ENCODE results near the gene DSC3. TPM values are rescaled to one million over a fixed set of nuclear protein-coding genes. Genes with fewer than 3 reads are reported as not detected.
"Not testable (repeated sequence)": the region's sequence is repeated elsewhere in the genome, so short reads cannot be mapped to it uniquely, and the experiment has no call there.

The DSC3 gene
- total RNA-seq, 1 experiment from 2014 or later: 0.61 TPM

- H3K79me2 ChIP-seq (ENCODE audit: insufficient read depth, low read length): no peaks in the 10 kb centered on the region
- no peak overlapping the region for H3T11ph ChIP-seq (ENCODE audit: low read length)
- H4K91ac ChIP-seq (ENCODE audit: insufficient read length, low read depth, low read length): no peak overlapping the region
- Mint-ChIP-seq H3K9me3 (peaks cover 0 to 2% of the 10 kb centered on the region in 2 experiments; a peak in 2 of 5 replicates), H3K27me3 (ENCODE audit: low read depth) (peaks cover 64% of the 10 kb centered on the region), H3K27ac (no peak overlapping the region), H3K4me1 (peaks cover 25 to 28% of the 10 kb centered on the region in 2 experiments), H3K4me3 (no peak overlapping the region), H3K36me3 (ENCODE audit: insufficient read depth in 1 of 3, low read depth in 3 of 3) (no peaks in the 10 kb centered on the region; a peak in 1 of 7 replicates)
- no peak overlapping the region for H2BK12ac ChIP-seq (ENCODE audit: insufficient read length, low read depth, low read length)
- no peak for TF ChIP-seq CTCF (conservative IDR thresholded peaks at IDR 0.05)
- no peak overlapping the region for H3K56ac ChIP-seq (ENCODE audit: insufficient read length, low read depth, low read length)
- DNase-seq: no peak
- H3K18ac ChIP-seq (ENCODE audit: insufficient read length, low read depth, low read length): no peak overlapping the region
- no peak overlapping the region for H2BK20ac ChIP-seq (ENCODE audit: low read depth, low read length, poor library complexity, severe bottlenecking)
- H3K4me2 ChIP-seq (ENCODE audit: insufficient read depth, insufficient read length, low read length): no peak overlapping the region
- no peaks in the 10 kb centered on the region for H3K79me1 ChIP-seq (ENCODE audit: insufficient read depth, low read depth, low read length, poor library complexity, severe bottlenecking)
- no peak overlapping the region for H4K5ac ChIP-seq (ENCODE audit: insufficient read length, low read depth, low read length)
- H3K9me3 ChIP-seq (ENCODE audit: control insufficient read depth, low read depth, low read length): no peaks in the 10 kb centered on the region
- H2BK5ac ChIP-seq (ENCODE audit: insufficient read length, low read length): no peak overlapping the region
- no peak overlapping the region for H2BK120ac ChIP-seq (ENCODE audit: low read depth, low read length, poor library complexity, severe bottlenecking)
- peaks cover 23% of the 10 kb centered on the region for H3K23me2 ChIP-seq (ENCODE audit: insufficient read length, low read depth, low read length, poor library complexity, severe bottlenecking)
- no peak overlapping the region for H3K27ac ChIP-seq (ENCODE audit: insufficient read length, low read depth, low read length)
- no peak overlapping the region for H3K14ac ChIP-seq (ENCODE audit: insufficient read depth, low read length)
- H3K4ac ChIP-seq (ENCODE audit: low read depth, low read length): no peak overlapping the region
- no peak overlapping the region for H3K23ac ChIP-seq (ENCODE audit: insufficient read length, low read depth, low read length)
- peaks cover 3% of the 10 kb centered on the region; the same call in 1 of the 2 replicates for H3K4me1 ChIP-seq (ENCODE audit: insufficient read depth, low read length)
- H2AK5ac ChIP-seq (ENCODE audit: insufficient read length, low read length): no peak overlapping the region
- H3K9ac ChIP-seq (ENCODE audit: extremely low read depth, insufficient read length, low read length): no peak overlapping the region
- no peak overlapping the region for H2AFZ ChIP-seq (ENCODE audit: low read length)
- no CpG with 5 or more reads among the region's 3 CpGs for WGBS (ENCODE audit: extremely low coverage, insufficient read length, low lambda C conversion rate)
- no peaks in the 10 kb centered on the region for H4K20me1 ChIP-seq (ENCODE audit: control insufficient read depth, insufficient read depth, insufficient read length)
- H3K27me3 ChIP-seq (ENCODE audit: insufficient read depth, low read length): peaks cover 36% of the 10 kb centered on the region
- H4K8ac ChIP-seq (replicated peaks; ENCODE audit: insufficient read length, low read depth, low read length): no peak overlapping the region
- H2BK15ac ChIP-seq (ENCODE audit: low read depth, low read length): no peak overlapping the region
Observed at GRCh38 chr18:31039426-31039825, 3.1 kb downstream of the DSC3 start.

DNA sequence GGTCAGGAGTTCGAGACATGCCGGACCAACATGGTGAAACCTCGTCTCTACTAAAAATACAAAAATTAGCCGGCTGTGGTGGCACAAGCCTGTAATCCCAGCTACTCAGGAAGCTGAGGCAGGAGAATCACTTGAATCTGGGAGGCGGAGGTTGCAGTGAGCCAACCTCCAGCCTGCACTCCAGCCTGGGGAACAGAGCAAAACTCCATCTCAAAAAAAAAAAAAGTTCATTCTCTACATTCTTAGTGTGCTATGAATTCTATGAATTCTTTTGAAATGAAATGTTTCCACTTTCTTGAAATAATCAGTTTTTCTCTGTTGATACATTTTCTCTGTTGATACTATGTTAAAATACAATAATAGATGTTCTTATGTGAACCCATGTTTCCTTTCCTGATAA lies 4.9 kb downstream of the DSC3 start:
- H4K20me1 ChIP-seq (ENCODE audit: control insufficient read depth, insufficient read depth, insufficient read length); H2BK120ac ChIP-seq (ENCODE audit: low read depth, low read length, poor library complexity, severe bottlenecking); H2BK12ac ChIP-seq (ENCODE audit: insufficient read length, low read depth, low read length); H3K23ac ChIP-seq (ENCODE audit: insufficient read length, low read depth, low read length); H2BK5ac ChIP-seq (ENCODE audit: insufficient read length, low read length); H3K56ac ChIP-seq (ENCODE audit: insufficient read length, low read depth, low read length); H3K27ac Mint-ChIP-seq; H3K9me3 ChIP-seq (ENCODE audit: control insufficient read depth, low read depth, low read length); H3K79me2 ChIP-seq (ENCODE audit: insufficient read depth, low read length); H2AK5ac ChIP-seq (ENCODE audit: insufficient read length, low read length); H3K4me2 ChIP-seq (ENCODE audit: insufficient read depth, insufficient read length, low read length); H3T11ph ChIP-seq (ENCODE audit: low read length); H4K8ac ChIP-seq (replicated peaks; ENCODE audit: insufficient read length, low read depth, low read length); H3K79me1 ChIP-seq (ENCODE audit: insufficient read depth, low read depth, low read length, poor library complexity, severe bottlenecking); H3K14ac ChIP-seq (ENCODE audit: insufficient read depth, low read length); H3K4ac ChIP-seq (ENCODE audit: low read depth, low read length); H3K9me3 Mint-ChIP-seq; H2BK20ac ChIP-seq (ENCODE audit: low read depth, low read length, poor library complexity, severe bottlenecking); DNase-seq; H3K18ac ChIP-seq (ENCODE audit: insufficient read length, low read depth, low read length); H2AFZ ChIP-seq (ENCODE audit: low read length); H3K4me1 ChIP-seq (ENCODE audit: insufficient read depth, low read length); H3K36me3 Mint-ChIP-seq (ENCODE audit: insufficient read depth in 1 of 3, low read depth in 3 of 3); H3K4me3 Mint-ChIP-seq; H2BK15ac ChIP-seq (ENCODE audit: low read depth, low read length); H3K9ac ChIP-seq (ENCODE audit: extremely low read depth, insufficient read length, low read length); H4K91ac ChIP-seq (ENCODE audit: insufficient read length, low read depth, low read length); H3K27ac ChIP-seq (ENCODE audit: insufficient read length, low read depth, low read length); H4K5ac ChIP-seq (ENCODE audit: insufficient read length, low read depth, low read length): not testable (repeated sequence)
- peaks cover 20% of the 10 kb centered on the region in 2 experiments for H3K4me1 Mint-ChIP-seq
- Histone ChIP-seq H3K27me3 (ENCODE audit: insufficient read depth, low read length) (peaks cover 21% of the 10 kb centered on the region; the same call in 1 of the 2 replicates), H3K23me2 (ENCODE audit: insufficient read length, low read depth, low read length, poor library complexity, severe bottlenecking) (peaks cover 19% of the 10 kb centered on the region)
- peaks cover 46% of the 10 kb centered on the region for H3K27me3 Mint-ChIP-seq (ENCODE audit: low read depth)
- no CpG with 5 or more reads among the region's 5 CpGs for WGBS (ENCODE audit: extremely low coverage, insufficient read length, low lambda C conversion rate)

Measured in H9 (cell line).